ENCODE measurements around the gene SKOR2.
"Not testable (repeated sequence)": the region's sequence is repeated elsewhere in the genome, so short reads cannot be mapped to it uniquely, and the experiment has no call there.

SKOR2 gene

GRCh38 chr18:47203626-47204464 lies 47.6 kb downstream of the SKOR2 start:
- DNase-seq (ENCODE audit: low read depth) = no peak

GRCh38 chr18:47195961-47196360 lies 55.5 kb downstream of the SKOR2 start:
- DNase-seq (ENCODE audit: low read depth) = not testable (repeated sequence)

GRCh38 chr18:47191961-47192360 lies 59.5 kb downstream of the SKOR2 start:
- DNase-seq (ENCODE audit: low read depth) = no peak

GRCh38 chr18:47187721-47188120 lies 63.7 kb downstream of the SKOR2 start:
- no peak for DNase-seq (ENCODE audit: low read depth)

- DNase-seq (ENCODE audit: low read depth) = no peak
Measured at GRCh38 chr18:47184419-47185050, 66.9 kb downstream of the SKOR2 start.

GRCh38 chr18:47182156-47182555 lies 69.3 kb downstream of the SKOR2 start:
- not testable (repeated sequence) for DNase-seq (ENCODE audit: low read depth)

- no peak for DNase-seq (ENCODE audit: low read depth)
Measured at GRCh38 chr18:47180765-47181164, 70.7 kb downstream of the SKOR2 start.

- DNase-seq (ENCODE audit: low read depth) = no peak
Measured at GRCh38 chr18:47179520-47179919, 71.9 kb downstream of the SKOR2 start.

GRCh38 chr18:47175898-47176575 lies 75.4 kb downstream of the SKOR2 start, which contains the start of gene IER3IP1:
IER3IP1 (minus strand) TSS chr18:47176364; CDS start chr18:47176277, 87 bp downstream.
- DNase-seq (ENCODE audit: low read depth) = peak; percentile 86

- DNase-seq (ENCODE audit: low read depth) = no peak
Measured at GRCh38 chr18:47175283-47175897, 76.1 kb downstream of the SKOR2 start.

- no peak for DNase-seq (ENCODE audit: low read depth)
Measured at GRCh38 chr18:47174545-47175116, 76.8 kb downstream of the SKOR2 start.

- no peak for DNase-seq (ENCODE audit: low read depth)
Measured at GRCh38 chr18:47172476-47172875, 79.0 kb downstream of the SKOR2 start.

GRCh38 chr18:47168913-47169312 lies 82.5 kb downstream of the SKOR2 start:
- DNase-seq (ENCODE audit: low read depth) = no peak

- no peak for DNase-seq (ENCODE audit: low read depth)
Measured at GRCh38 chr18:47168509-47168908, 83.0 kb downstream of the SKOR2 start.

GRCh38 chr18:47166294-47166693 lies 85.2 kb downstream of the SKOR2 start:
- no peak for DNase-seq (ENCODE audit: low read depth)

- no peak for DNase-seq (ENCODE audit: low read depth)
Measured at GRCh38 chr18:47163241-47163640, 88.2 kb downstream of the SKOR2 start.

GRCh38 chr18:47160256-47160655 lies 91.2 kb downstream of the SKOR2 start:
- no peak for DNase-seq (ENCODE audit: low read depth)

GRCh38 chr18:47158404-47158803 lies 93.1 kb downstream of the SKOR2 start:
- DNase-seq (ENCODE audit: low read depth) = not testable (repeated sequence)
